Measurements from ENCODE around the gene COTL1.

The COTL1 gene

GRCh38 chr16:84663433-84664101, 45.7 kb upstream of the COTL1 start:
- no peaks in the 10 kb centered on the region for H3K9me3 ChIP-seq (ENCODE audit: insufficient read depth, low read depth, low read length)
- no peaks in the 10 kb centered on the region for H3K27me3 ChIP-seq (ENCODE audit: insufficient read depth, low read length, poor library complexity, severe bottlenecking)
- no peak overlapping the region for H3K9ac ChIP-seq (ENCODE audit: low read depth, low read length, poor library complexity, severe bottlenecking)
- no peaks in the 10 kb centered on the region for H3K79me2 ChIP-seq (ENCODE audit: insufficient read depth, low read length)
- H3K4me2 ChIP-seq (ENCODE audit: low read depth, low read length, poor library complexity, severe bottlenecking), result no peak overlapping the region
- H3K9me2 ChIP-seq (replicated peaks; ENCODE audit: low read depth, low read length), result no peaks in the 10 kb centered on the region
- no peaks in the 10 kb centered on the region for H3F3A ChIP-seq (ENCODE audit: low read depth)
- no peaks in the 10 kb centered on the region for H3K4me1 ChIP-seq (ENCODE audit: insufficient read depth, low read length, poor library complexity, severe bottlenecking)
- TF ChIP-seq CTCF (conservative IDR thresholded peaks at IDR 0.05; ENCODE audit: low read length), result no peak
- H4K20me1 ChIP-seq (ENCODE audit: insufficient read depth, low read length, poor library complexity, severe bottlenecking), result no peaks in the 10 kb centered on the region
- peaks cover 31% of the 10 kb centered on the region; the same call in 1 of the 2 replicates for H3K36me3 ChIP-seq (ENCODE audit: insufficient read depth, low read length)
- no peak overlapping the region for H2AFZ ChIP-seq (ENCODE audit: low read length)
- H3K4me3 ChIP-seq (ENCODE audit: low read length, poor library complexity, severe bottlenecking), result no peak overlapping the region

- H3F3A ChIP-seq (ENCODE audit: low read depth), result no peaks in the 10 kb centered on the region
Observed at GRCh38 chr16:84662471-84662870, 44.6 kb upstream of the COTL1 start.

GRCh38 chr16:84661418-84662060, 43.7 kb upstream of the COTL1 start:
- Histone ChIP-seq H3K4me2 (ENCODE audit: low read depth, low read length, poor library complexity, severe bottlenecking) (no peak overlapping the region), H3K9me2 (replicated peaks; ENCODE audit: low read depth, low read length) (no peaks in the 10 kb centered on the region), H3K27me3 (ENCODE audit: insufficient read depth, low read length, poor library complexity, severe bottlenecking) (no peaks in the 10 kb centered on the region), H3K36me3 (ENCODE audit: insufficient read depth, low read length) (peaks cover 50% of the 10 kb centered on the region; the same call in 1 of the 2 replicates), H3K9ac (ENCODE audit: low read depth, low read length, poor library complexity, severe bottlenecking) (no peak overlapping the region), H3K4me3 (ENCODE audit: low read length, poor library complexity, severe bottlenecking) (no peak overlapping the region), H3K79me2 (ENCODE audit: insufficient read depth, low read length) (no peaks in the 10 kb centered on the region), H3F3A (ENCODE audit: low read depth) (no peaks in the 10 kb centered on the region), H2AFZ (ENCODE audit: low read length) (no peak overlapping the region), H3K4me1 (ENCODE audit: insufficient read depth, low read length, poor library complexity, severe bottlenecking) (peaks cover 5% of the 10 kb centered on the region), H3K9me3 (ENCODE audit: insufficient read depth, low read depth, low read length) (no peaks in the 10 kb centered on the region), H4K20me1 (ENCODE audit: insufficient read depth, low read length, poor library complexity, severe bottlenecking) (no peaks in the 10 kb centered on the region)
- TF ChIP-seq CTCF (conservative IDR thresholded peaks at IDR 0.05; ENCODE audit: low read length), result no peak
- TF ChIP-seq EZH2phosphoT487 (IDR thresholded peaks at IDR 0.05; ENCODE audit: borderline replicate concordance), result no peak

More at GRCh38 chr16:84662471-84662870, 44.6 kb upstream of the COTL1 start:
- no peaks in the 10 kb centered on the region for H3K79me2 ChIP-seq (ENCODE audit: insufficient read depth, low read length)
- H4K20me1 ChIP-seq (ENCODE audit: insufficient read depth, low read length, poor library complexity, severe bottlenecking), result no peaks in the 10 kb centered on the region
- no peak overlapping the region for H3K4me3 ChIP-seq (ENCODE audit: low read length, poor library complexity, severe bottlenecking)
- H3K4me1 ChIP-seq (ENCODE audit: insufficient read depth, low read length, poor library complexity, severe bottlenecking), result no peaks in the 10 kb centered on the region
- H3K27me3 ChIP-seq (ENCODE audit: insufficient read depth, low read length, poor library complexity, severe bottlenecking), result no peaks in the 10 kb centered on the region
- TF ChIP-seq CTCF (conservative IDR thresholded peaks at IDR 0.05; ENCODE audit: low read length) (no peak), EZH2phosphoT487 (IDR thresholded peaks at IDR 0.05; ENCODE audit: borderline replicate concordance) (no peak)
- H3K4me2 ChIP-seq (ENCODE audit: low read depth, low read length, poor library complexity, severe bottlenecking), result no peak overlapping the region
- no peaks in the 10 kb centered on the region for H3K9me2 ChIP-seq (replicated peaks; ENCODE audit: low read depth, low read length)
- H3K9me3 ChIP-seq (ENCODE audit: insufficient read depth, low read depth, low read length), result no peaks in the 10 kb centered on the region
- no peak overlapping the region for H3K9ac ChIP-seq (ENCODE audit: low read depth, low read length, poor library complexity, severe bottlenecking)
- no peak overlapping the region for H2AFZ ChIP-seq (ENCODE audit: low read length)
- H3K36me3 ChIP-seq (ENCODE audit: insufficient read depth, low read length), result peaks cover 42% of the 10 kb centered on the region; the same call in 1 of the 2 replicates

Data from Loucy (cell line).